ENCODE results near the gene IRAK1. TPM values are rescaled to one million over a fixed set of nuclear protein-coding genes. Genes with fewer than 3 reads are reported as not detected.

IRAK1 gene
- total and polyA plus RNA-seq, 2 of the 8 experiments (the other 6 are each of a cell fraction or from before 2014, with no cell fraction given): 26.6 to 41.7 TPM

- Histone ChIP-seq H2BK12ac (ENCODE audit: low read depth, low read length) (no peak overlapping the region), H3K18ac (ENCODE audit: extremely low read depth, low read length) (no peak overlapping the region), H3K4me1 (replicated peaks in 1 of 4; ENCODE audit: control insufficient read depth in 3 of 4, insufficient read depth in 4 of 4, low read length in 3 of 4) (no peaks in the 10 kb centered on the region; a peak in 1 of 7 replicates), H3K4me3 (ENCODE audit: extremely low read depth in 1 of 4, insufficient read depth in 2 of 4, low read depth in 3 of 4, low read length in 4 of 4) (no peak overlapping the region), H3K27me3 (replicated peaks in 1 of 4; ENCODE audit: control insufficient read depth in 3 of 4, extremely low read depth in 1 of 4, insufficient read depth in 3 of 4, low read length in 3 of 4) (no peaks in the 10 kb centered on the region), H2BK5ac (ENCODE audit: low read depth, low read length) (no peak overlapping the region), H3K79me2 (ENCODE audit: control insufficient read depth in 1 of 2, insufficient read depth in 2 of 2, low read length in 2 of 2) (peaks cover 0 to 38% of the 10 kb centered on the region in 2 experiments; a peak in 2 of 4 replicates), H3K14ac (ENCODE audit: insufficient read length) (no peak overlapping the region), H3K9me3 (ENCODE audit: insufficient read depth in 2 of 2, low read depth in 1 of 2, low read length in 1 of 2) (no peaks in the 10 kb centered on the region), H2BK15ac (ENCODE audit: low read length) (no peak overlapping the region), H2AFZ (ENCODE audit: low read length) (no peak overlapping the region), H2BK20ac (ENCODE audit: low read length) (no peak overlapping the region), H3K4ac (replicated peaks; ENCODE audit: insufficient read length, low read depth, low read length) (no peak overlapping the region), H3K56ac (replicated peaks; ENCODE audit: insufficient read length, low read depth, low read length) (no peak overlapping the region), H3K23ac (ENCODE audit: insufficient read length) (no peak overlapping the region), H4K91ac (replicated peaks; ENCODE audit: insufficient read length, low read length) (no peak overlapping the region), H2AK5ac (ENCODE audit: low read depth, low read length) (no peak overlapping the region), H3K9ac (replicated peaks in 1 of 4; ENCODE audit: extremely low read depth in 1 of 4, low read depth in 3 of 4, low read length in 3 of 4) (no peak overlapping the region), H2BK120ac (replicated peaks; ENCODE audit: low read depth, low read length) (no peak overlapping the region), H3K4me2 (ENCODE audit: insufficient read depth in 1 of 2, low read depth in 2 of 2, low read length in 2 of 2) (no peak overlapping the region), H4K8ac (ENCODE audit: extremely low read depth, insufficient read depth, low read length) (no peak overlapping the region), H3K23me2 (ENCODE audit: low read depth, low read length) (no peaks in the 10 kb centered on the region), H4K20me1 (replicated peaks in 1 of 2; ENCODE audit: control insufficient read depth in 1 of 2, insufficient read depth in 2 of 2, low read length in 2 of 2) (peaks cover 0 to 2% of the 10 kb centered on the region in 2 experiments), H3K79me1 (ENCODE audit: low read depth, low read length) (peaks cover 7% of the 10 kb centered on the region; the same call in 1 of the 2 replicates), H3K27ac (ENCODE audit: low read depth, low read length) (no peak overlapping the region), H4K5ac (ENCODE audit: insufficient read length, low read depth, low read length) (no peak overlapping the region), H3K36me3 (ENCODE audit: control insufficient read depth in 2 of 4, insufficient read depth in 4 of 4, low read length in 3 of 4) (no peaks in the 10 kb centered on the region; a peak in 1 of 8 replicates)
- ChIA-PET CTCF (ENCODE audit: partially characterized antibody) (interaction anchor here (1.0 to 2.0 kb wide), 11 partner anchors 10 to 64 kb away, joined by 3 to 8 read pairs (median 5); no protein-coding TSS in a partner anchor), POLR2A (ENCODE audit: partially characterized antibody) (no interaction called here)
- 100% methylated on average over 1 of the region's 8 CpGs; no CpG with 5 or more reads in 1 of the 2 experiments for WGBS, 2 experiments (ENCODE audit: extremely low coverage in 1 of 2, insufficient coverage in 1 of 2, insufficient read length in 1 of 2, insufficient replicate concordance in 2 of 2, low coverage in 1 of 2, low lambda C conversion rate in 2 of 2, missing lambda C conversion rate in 1 of 2)
- DNase-seq (ENCODE audit: low read depth in 1 of 2, low spot score in 2 of 2) (peak in 1 of 2 experiments; percentile 65), FAIRE-seq (peak; percentile 87)
- TF ChIP-seq TEAD4 (IDR thresholded peaks at IDR 0.05; ENCODE audit: low read depth, low read length) (no peak), RAD21 (IDR thresholded peaks at IDR 0.05 in 1 of 2, conservative IDR thresholded peaks at IDR 0.05 in 1 of 2; ENCODE audit: low read depth in 2 of 2, low read length in 2 of 2) (peak; percentile 46 to 54)
- TF ChIP-seq, protein P1, sequence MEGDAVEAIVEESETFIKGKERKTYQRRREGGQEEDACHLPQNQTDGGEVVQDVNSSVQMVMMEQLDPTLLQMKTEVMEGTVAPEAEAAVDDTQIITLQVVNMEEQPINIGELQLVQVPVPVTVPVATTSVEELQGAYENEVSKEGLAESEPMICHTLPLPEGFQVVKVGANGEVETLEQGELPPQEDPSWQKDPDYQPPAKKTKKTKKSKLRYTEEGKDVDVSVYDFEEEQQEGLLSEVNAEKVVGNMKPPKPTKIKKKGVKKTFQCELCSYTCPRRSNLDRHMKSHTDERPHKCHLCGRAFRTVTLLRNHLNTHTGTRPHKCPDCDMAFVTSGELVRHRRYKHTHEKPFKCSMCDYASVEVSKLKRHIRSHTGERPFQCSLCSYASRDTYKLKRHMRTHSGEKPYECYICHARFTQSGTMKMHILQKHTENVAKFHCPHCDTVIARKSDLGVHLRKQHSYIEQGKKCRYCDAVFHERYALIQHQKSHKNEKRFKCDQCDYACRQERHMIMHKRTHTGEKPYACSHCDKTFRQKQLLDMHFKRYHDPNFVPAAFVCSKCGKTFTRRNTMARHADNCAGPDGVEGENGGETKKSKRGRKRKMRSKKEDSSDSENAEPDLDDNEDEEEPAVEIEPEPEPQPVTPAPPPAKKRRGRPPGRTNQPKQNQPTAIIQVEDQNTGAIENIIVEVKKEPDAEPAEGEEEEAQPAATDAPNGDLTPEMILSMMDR (IDR thresholded peaks at IDR 0.05; ENCODE audit: control extremely low read depth in 1 of 3, insufficient read depth in 1 of 3, low read depth in 1 of 3, low read length in 3 of 3): peak; percentile 39 to 46 (median 45)
Observed at GRCh38 chrX:154051201-154051810, 31.6 kb upstream of the IRAK1 start.
